HepG2 (cell line): ENCODE measurements around the gene TUT1. TPM values are rescaled to one million over a fixed set of nuclear protein-coding genes. Genes with fewer than 3 reads are reported as not detected.

Source experiments
- ATAC-seq: fragments of 200-7000 bp; cut with Tn5 transposase; 3 replicates; pipeline ENCODE4 v1.9.1; 2020; ENCODE audit warnings: mild to moderate bottlenecking, moderate library complexity
- BruUV-seq: library from RNA; stranded (reverse); fragments of 400-500 nt; replicated peaks from 2 replicates; lab custom pipeline; 2021; lab: Mats Ljungman, UMichigan
- CTCF ChIA-PET: fragments of 300-600 bp; formaldehyde crosslinking; extraction: SDS; loops from one replicate; lab custom pipeline; 2021; ENCODE audit warnings: low total read pairs, inconsistent platforms, low intra/inter-chr PET ratio; lab: Yijun Ruan, JAX
- POLR2A ChIA-PET: fragments of 350-600 bp; sonication (Branson Sonifier 250); formaldehyde crosslinking; loops from one replicate; lab custom pipeline; 2020; ENCODE audit warnings: antibody characterized with exemption, inconsistent platforms; lab: Yijun Ruan, JAX
- DNase-seq: peaks from one replicate; pipeline ENCODE4 v3.0.0-alpha.2; 2015; ENCODE audit warnings: low spot score
- FAIRE-seq: peaks from 3 replicates; lab custom pipeline; 2011; peaks lifted over from hg19 to GRCh38; lab: Jason Lieb, UNC
- H2AFZ ChIP-seq: one replicate; pipeline ENCODE4 v1.6.1; 2011; ENCODE audit warnings: low read length, inconsistent platforms
- H3K27ac ChIP-seq: fragments of 300-600 bp; 3 replicates; pipeline ENCODE4 v1.8.0; 2011; ENCODE audit warnings: mixed run types, mild to moderate bottlenecking, mixed read lengths, low read length, inconsistent platforms; ENCODE audit not compliant: insufficient read depth; ENCODE audit errors: extremely low read length
- H3K27me3 ChIP-seq, 2 experiments: fragments of 200-600 bp in 1 of 2; 2 replicates in 1 of 2; 3 replicates in 1 of 2; pipeline versions ENCODE4 v1.6.0 to v1.8.0; 2011; ENCODE audit warnings: low read length in 2 of 2, mild to moderate bottlenecking in 2 of 2, moderate library complexity in 2 of 2, inconsistent platforms in 1 of 2; ENCODE audit not compliant: insufficient read depth in 2 of 2, control insufficient read depth in 1 of 2
- H3K36me3 ChIP-seq, 2 experiments: fragments of 200-600 bp in 1 of 2; replicated peaks in 1 of 2; 2 replicates in 1 of 2; 3 replicates in 1 of 2; pipeline versions ENCODE4 v1.5.1 to v1.8.0; 2011; ENCODE audit warnings: low read length in 2 of 2, inconsistent platforms in 1 of 2; ENCODE audit not compliant: insufficient read depth in 2 of 2, control insufficient read depth in 1 of 2
- H3K4me1 ChIP-seq: 2 replicates; pipeline ENCODE4 v1.5.1; 2012; ENCODE audit warnings: low read length, inconsistent platforms; ENCODE audit not compliant: insufficient read depth
- H3K4me2 ChIP-seq: 2 replicates; pipeline ENCODE4 v1.6.0; 2011; ENCODE audit warnings: low read depth, low read length, inconsistent platforms
- H3K4me3 ChIP-seq, 3 experiments: fragments of 200-600 bp in 1 of 3; sonication (generic), shearing (Covaris generic) in 1 of 3; replicated peaks in 1 of 3; 2 replicates each; pipeline ENCODE4 v1.5.1; 2011 to 2016; ENCODE audit warnings: low read length in 3 of 3, inconsistent platforms in 2 of 3, low read depth in 2 of 3, mild to moderate bottlenecking in 2 of 3, control low read depth in 1 of 3, mixed read lengths in 1 of 3; ENCODE audit not compliant: insufficient read depth in 1 of 3
- H3K79me2 ChIP-seq: one replicate; pipeline ENCODE4 v1.6.1; 2011; ENCODE audit warnings: low read length, inconsistent platforms; ENCODE audit not compliant: insufficient read depth
- H3K9ac ChIP-seq: 2 replicates; pipeline ENCODE4 v1.6.0; 2011; ENCODE audit warnings: mild to moderate bottlenecking, low read depth, low read length, inconsistent platforms; ENCODE audit not compliant: insufficient read depth
- H3K9me3 ChIP-seq: 2 replicates; pipeline ENCODE4 v1.5.1; 2012; ENCODE audit warnings: mild to moderate bottlenecking, low read length
- H4K20me1 ChIP-seq: 2 replicates; pipeline ENCODE4 v1.6.0; 2011; ENCODE audit warnings: inconsistent platforms, mild to moderate bottlenecking, low read length, moderate library complexity; ENCODE audit not compliant: insufficient read depth
- ARID2 ChIP-seq: sonication (generic); formaldehyde crosslinking; IDR thresholded peaks from 2 replicates; pipeline ENCODE4 v1.8.1; 2022; ENCODE audit warnings: mild to moderate bottlenecking, missing genetic modification reagents, borderline replicate concordance
- GTF2F1 ChIP-seq: fragments of 150-350 bp; IDR thresholded peaks from 2 replicates; pipeline ENCODE4 v1.6.1; 2014; ENCODE audit warnings: low read length
- MAF1 ChIP-seq: sonication (generic); formaldehyde crosslinking; IDR thresholded peaks from 2 replicates; pipeline ENCODE4 v1.5.0; 2020; ENCODE audit warnings: missing genetic modification reagents, borderline replicate concordance
- ZMYM3 ChIP-seq: sonication (generic); formaldehyde crosslinking; IDR thresholded peaks from 2 replicates; pipeline ENCODE4 v1.5.1; 2020; ENCODE audit warnings: mild to moderate bottlenecking, missing genetic modification reagents
- ZMYM4 ChIP-seq: sonication (generic); formaldehyde crosslinking; IDR thresholded peaks from 2 replicates; pipeline ENCODE4 v1.8.1; 2023; ENCODE audit warnings: mild to moderate bottlenecking, missing genetic modification reagents
- ZNF768 ChIP-seq: sonication (generic); formaldehyde crosslinking; IDR thresholded peaks from 2 replicates; pipeline ENCODE4 v1.4.0; 2020; ENCODE audit warnings: missing genetic modification reagents
- WGBS: methylation state at CpG from one replicate; pipeline ENCODE4 v1.1.6; 2017; ENCODE audit warnings: low lambda C conversion rate; 5-methylcytosine and 5-hydroxymethylcytosine counted together
- in situ Hi-C: cut with HindIII; loops from 2 replicates; pipeline ENCODE4 v1.10.0; 2017; ENCODE audit warnings: low pct_unique_long_range_greater_than_20kb; ENCODE audit not compliant: extremely low pct_ligation_motif_present
- intact Hi-C: fragments of 100-400 bp; cut with micrococcal nuclease; formaldehyde crosslinking; loops from one replicate; pipeline ENCODE4 v1.10.0; 2022; ENCODE audit not compliant: unreplicated experiment
- polyA plus RNA-seq, 8 experiments: library from polyadenylated mRNA; depleted of rRNA in 3 of 8; stranded (reverse) in 7 of 8; unstranded in 1 of 8; fragments of >200 nt; fragmentation: Illumina TruSeq in 4 of 8; extraction: Trizol in 4 of 8; gene quantifications; 2 replicates each; pipeline versions ENCODE4 v1.2.1 to v1.2.3, GENCODE V29; 2011 to 2016; ENCODE audit warnings: low read depth in 4 of 8, missing spikeins in 1 of 8, mixed read lengths in 1 of 8; ENCODE audit not compliant: insufficient read depth in 1 of 8
- total RNA-seq, 5 experiments: library from RNA; depleted of rRNA; stranded (reverse); fragments of >200 nt; fragmentation: Illumina TruSeq; extraction: Trizol; gene quantifications; 2 replicates each; pipeline ENCODE4 v1.2.3, GENCODE V29; 2016; ENCODE audit warnings: low read depth in 1 of 5

TUT1 gene
- total and polyA plus RNA-seq, 2 of the 13 experiments (the other 11 are each of a cell fraction or from before 2014, with no cell fraction given): 9.7 to 14.3 TPM

- H3K36me3 ChIP-seq: no peaks in the 10 kb centered on the region; a peak in 2 of 5 replicates
- 89% methylated on average over 4 of the region's 6 CpGs for WGBS
- H3K9ac ChIP-seq: peak overlapping the region; percentile 80; the same call in 1 of the 2 replicates
- no peak overlapping the region for H3K27ac ChIP-seq
- intact Hi-C loops (loop anchor here (5.0 kb wide), 1 partner anchor 42 kb away; the partner anchor contains the start of gene INTS5), in situ Hi-C loops (no loop called here)
- ATAC-seq (no peak), DNase-seq (no peak), FAIRE-seq (no peak)
- no TSS peak for BruUV-seq
- POLR2A ChIA-PET: interaction anchor here (1.5 to 4.0 kb wide), 7 partner anchors 9 to 55 kb away, joined by 5 to 39 read pairs (median 20); partner anchors contain the start of genes B3GAT3, C11orf98, CSKMT and EEF1G
- H4K20me1 ChIP-seq: no peaks in the 10 kb centered on the region
- peaks cover 2% of the 10 kb centered on the region for H3K79me2 ChIP-seq
- H3K27me3 ChIP-seq: no peaks in the 10 kb centered on the region; a peak in 1 of 5 replicates
- peaks cover 61% of the 10 kb centered on the region for H3K4me1 ChIP-seq
- no peaks in the 10 kb centered on the region for H3K9me3 ChIP-seq
- no peak for TF ChIP-seq MAF1 (CRISPR knock-in tag)
- 0 out of 2 replicates have a peak, but pooled peaks have one; percentile 7 for TF ChIP-seq ZMYM4 (CRISPR knock-in tag)
- peak; percentile 82 for TF ChIP-seq ZMYM3 (CRISPR knock-in tag)
- TF ChIP-seq GTF2F1: no peak
- TF ChIP-seq ZNF768 (CRISPR knock-in tag): peak; percentile 97
- no peak overlapping the region for H2AFZ ChIP-seq
- peak overlapping the region; percentile 96; the same call in 1 of the 2 replicates for H3K4me2 ChIP-seq
- CTCF ChIA-PET: interaction anchor here (0.6 kb wide), 1 partner anchor 49 kb away, joined by 3 read pairs; no protein-coding TSS in a partner anchor
- no peak overlapping the region for H3K4me3 ChIP-seq
Measured at GRCh38 chr11:62610403-62610802, 19.1 kb upstream of the TUT1 start.

- H3K4me2 ChIP-seq: no peak overlapping the region
- H3K9ac ChIP-seq: no peak overlapping the region
- H3K4me1 ChIP-seq: peaks cover 60% of the 10 kb centered on the region
- H3K4me3 ChIP-seq: no peak overlapping the region
- TF ChIP-seq ARID2: no peak
- no TSS peak for BruUV-seq
- no peak for ATAC-seq
- H3K79me2 ChIP-seq: peaks cover 2% of the 10 kb centered on the region
- FAIRE-seq: no peak
- ChIA-PET CTCF (no interaction called here), POLR2A (interaction anchor here (2.0 kb wide), 1 partner anchor 17 kb away, joined by 10 read pairs; the partner anchor contains the start of gene TUT1)
- DNase-seq: no peak
- no peak overlapping the region for H2AFZ ChIP-seq
- in situ Hi-C loops (no loop called here), intact Hi-C loops (no loop called here)
- H3K27me3 ChIP-seq: no peaks in the 10 kb centered on the region; a peak in 1 of 5 replicates
- no peaks in the 10 kb centered on the region for H3K9me3 ChIP-seq
- no peak overlapping the region for H3K27ac ChIP-seq
- WGBS: 94% methylated on average over 12 of the region's 12 CpGs
- no peaks in the 10 kb centered on the region; a peak in 2 of 5 replicates for H3K36me3 ChIP-seq
- H4K20me1 ChIP-seq: no peaks in the 10 kb centered on the region
Measured at GRCh38 chr11:62608776-62609175, 17.5 kb upstream of the TUT1 start.
